ENCODE results near the gene CPB2. TPM values are rescaled to one million over a fixed set of nuclear protein-coding genes. Genes with fewer than 3 reads are reported as not detected.

Gene CPB2
- total and polyA plus RNA-seq, 9 donors, result 0.38 TPM; not detected in 8

- Histone ChIP-seq H3K27me3 (no peaks in the 10 kb centered on the region), H3K4me1 (ENCODE audit: insufficient read depth) (no peaks in the 10 kb centered on the region), H3K27ac (no peak overlapping the region), H3K4me3 (no peak overlapping the region), H3K36me3 (no peaks in the 10 kb centered on the region), H3K9me3 (no peaks in the 10 kb centered on the region)
- WGBS, 3 donors, result 85 to 88% (median 86%) methylated on average over 2 of the region's 2 CpGs
- DNase-seq, result no peak
- TF ChIP-seq CTCF (IDR thresholded peaks at IDR 0.05), result no peak
- TF ChIP-seq POLR2A (IDR thresholded peaks at IDR 0.05), result no peak
- TF ChIP-seq EP300 (IDR thresholded peaks at IDR 0.05), result no peak
- intact Hi-C loops (cut with DNase I), result no loop called here
These were observed 64.1 kb downstream of the CPB2 start for GRCh38 chr13:46040763-46041162.

- TF ChIP-seq CTCF (IDR thresholded peaks at IDR 0.05) (no peak), POLR2A (IDR thresholded peaks at IDR 0.05) (no peak), EP300 (IDR thresholded peaks at IDR 0.05) (no peak)
- Histone ChIP-seq H3K27me3 (no peaks in the 10 kb centered on the region), H3K36me3 (no peaks in the 10 kb centered on the region), H3K9me3 (no peaks in the 10 kb centered on the region), H3K4me3 (no peak overlapping the region), H3K4me1 (ENCODE audit: insufficient read depth) (no peaks in the 10 kb centered on the region), H3K27ac (no peak overlapping the region)
- WGBS, 3 donors, result 89 to 93% (median 91%) methylated on average over 6 of the region's 6 CpGs
- no peak for DNase-seq
- intact Hi-C loops (cut with DNase I), result no loop called here
These were observed 65.2 kb downstream of the CPB2 start for GRCh38 chr13:46039411-46040182.

GRCh38 chr13:46038296-46038695 is 66.5 kb downstream of the CPB2 start:
- Histone ChIP-seq H3K27ac (no peak overlapping the region), H3K4me3 (no peak overlapping the region), H3K4me1 (ENCODE audit: insufficient read depth) (no peaks in the 10 kb centered on the region), H3K27me3 (no peaks in the 10 kb centered on the region), H3K36me3 (no peaks in the 10 kb centered on the region), H3K9me3 (no peaks in the 10 kb centered on the region)
- intact Hi-C loops (cut with DNase I), result no loop called here
- no peak for TF ChIP-seq CTCF (IDR thresholded peaks at IDR 0.05)
- no peak for TF ChIP-seq POLR2A (IDR thresholded peaks at IDR 0.05)
- no peak for TF ChIP-seq EP300 (IDR thresholded peaks at IDR 0.05)
- DNase-seq, result no peak
- 95 to 97% (median 97%) methylated on average over 4 of the region's 4 CpGs for WGBS, 3 donors

- no peaks in the 10 kb centered on the region for H3K4me1 ChIP-seq (ENCODE audit: insufficient read depth)
- H3K4me3 ChIP-seq, result no peak overlapping the region
- no peak for TF ChIP-seq EP300 (IDR thresholded peaks at IDR 0.05)
- TF ChIP-seq POLR2A (IDR thresholded peaks at IDR 0.05), result no peak
- TF ChIP-seq CTCF (IDR thresholded peaks at IDR 0.05), result no peak
- intact Hi-C loops (cut with DNase I), result no loop called here
- H3K27me3 ChIP-seq, result no peaks in the 10 kb centered on the region
- no peak for DNase-seq
- H3K9me3 ChIP-seq, result no peaks in the 10 kb centered on the region
- H3K36me3 ChIP-seq, result no peaks in the 10 kb centered on the region
- H3K27ac ChIP-seq, result no peak overlapping the region
- 84 to 95% (median 92%) methylated on average over 2 of the region's 2 CpGs for WGBS, 3 donors
These were observed 69.8 kb downstream of the CPB2 start for GRCh38 chr13:46035066-46035465.
